GM18951 (cell line): ENCODE data around the gene ARL5A.

Source experiments
- POLR2A ChIP-seq: IDR thresholded peaks from 4 replicates; pipeline ENCODE4 v1.6.1; 2011; ENCODE audit warnings: mild to moderate bottlenecking; ENCODE audit not compliant: insufficient read length, insufficient read depth; ENCODE audit errors: extremely low read depth
- in situ Hi-C: fragments of 300-500 bp; cut with MboI; formaldehyde crosslinking; loops from one replicate; pipeline ENCODE4 v1.12.0; 2022; ENCODE audit warnings: low sequenced_read_pairs, mixed read lengths, inconsistent platforms; ENCODE audit not compliant: unreplicated experiment

ARL5A gene

GRCh38 chr2:151827564-151828142 lies 568 bp downstream of the ARL5A start:
- no peak for TF ChIP-seq POLR2A
- in situ Hi-C loops, result no loop called here

GRCh38 chr2:151826737-151827157 lies 1.5 kb downstream of the ARL5A start:
- TF ChIP-seq POLR2A, result no peak
- in situ Hi-C loops, result no loop called here

DNA sequence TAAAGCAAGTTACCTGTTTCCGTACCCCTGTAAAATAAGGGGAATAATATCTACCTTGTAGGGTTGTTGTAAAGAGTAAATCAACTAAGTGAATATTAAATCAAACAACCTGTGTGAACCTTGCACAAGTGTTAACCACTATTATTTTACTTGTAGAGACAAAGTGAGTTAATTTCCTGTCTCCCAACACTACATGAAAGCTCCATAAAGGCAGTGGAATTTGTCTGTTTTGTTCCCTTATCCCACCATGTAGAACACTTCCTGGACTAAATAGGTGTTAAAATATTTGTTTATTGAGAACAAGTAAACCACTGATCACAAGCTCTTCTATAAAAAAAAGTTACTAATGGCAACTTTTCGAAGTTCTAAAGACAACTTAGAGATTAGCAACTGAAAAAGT lies 3.3 kb downstream of the ARL5A start:
- TF ChIP-seq POLR2A, result no peak
- in situ Hi-C loops, result no loop called here

DNA sequence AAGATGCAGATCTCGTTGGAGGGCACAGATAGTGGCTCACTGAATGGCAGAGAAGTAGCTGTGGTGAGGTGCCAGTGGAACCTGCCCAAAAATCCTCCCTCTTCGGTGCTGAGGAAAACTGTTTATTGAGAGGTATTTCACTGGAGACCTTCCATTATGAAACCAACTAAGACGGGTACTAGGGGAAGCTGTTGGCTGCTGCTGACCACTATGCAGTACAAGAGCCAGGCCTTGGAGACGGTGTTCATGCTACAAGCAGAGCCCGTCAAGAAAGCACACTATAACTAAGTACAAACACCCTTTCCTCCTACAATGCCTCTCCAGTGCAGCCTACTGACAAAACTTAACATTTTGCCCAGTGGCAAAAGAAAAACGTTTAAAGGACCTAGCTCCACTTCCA lies 4.6 kb downstream of the ARL5A start:
- no peak for TF ChIP-seq POLR2A
- in situ Hi-C loops, result no loop called here

GRCh38 chr2:151819920-151820319 lies 8.3 kb downstream of the ARL5A start:
- in situ Hi-C loops, result no loop called here

GRCh38 chr2:151817929-151818328 lies 10.3 kb downstream of the ARL5A start:
- no peak for TF ChIP-seq POLR2A
- in situ Hi-C loops, result no loop called here

More at GRCh38 chr2:151819920-151820319, 8.3 kb downstream of the ARL5A start:
- no peak for TF ChIP-seq POLR2A

DNA sequence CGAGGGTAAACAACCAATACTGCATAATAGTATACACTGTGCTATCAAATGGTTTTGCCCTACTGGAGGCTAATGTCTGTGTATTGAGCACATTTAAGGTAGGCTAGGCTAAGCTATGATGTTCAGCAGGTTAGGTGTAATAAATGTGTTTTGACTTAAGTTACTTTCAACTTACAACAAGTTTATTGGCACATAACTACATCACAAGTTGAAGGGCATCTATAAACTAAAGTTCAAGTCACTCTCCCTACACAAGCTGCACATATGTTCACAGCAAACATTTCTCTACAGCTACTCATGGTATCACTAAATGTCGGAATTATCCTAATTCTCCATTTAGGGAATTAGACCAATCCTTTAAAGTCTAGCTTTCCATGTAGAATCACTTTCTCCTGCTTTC lies 11.4 kb downstream of the ARL5A start:
- in situ Hi-C loops, result no loop called here
- TF ChIP-seq POLR2A, result no peak

DNA sequence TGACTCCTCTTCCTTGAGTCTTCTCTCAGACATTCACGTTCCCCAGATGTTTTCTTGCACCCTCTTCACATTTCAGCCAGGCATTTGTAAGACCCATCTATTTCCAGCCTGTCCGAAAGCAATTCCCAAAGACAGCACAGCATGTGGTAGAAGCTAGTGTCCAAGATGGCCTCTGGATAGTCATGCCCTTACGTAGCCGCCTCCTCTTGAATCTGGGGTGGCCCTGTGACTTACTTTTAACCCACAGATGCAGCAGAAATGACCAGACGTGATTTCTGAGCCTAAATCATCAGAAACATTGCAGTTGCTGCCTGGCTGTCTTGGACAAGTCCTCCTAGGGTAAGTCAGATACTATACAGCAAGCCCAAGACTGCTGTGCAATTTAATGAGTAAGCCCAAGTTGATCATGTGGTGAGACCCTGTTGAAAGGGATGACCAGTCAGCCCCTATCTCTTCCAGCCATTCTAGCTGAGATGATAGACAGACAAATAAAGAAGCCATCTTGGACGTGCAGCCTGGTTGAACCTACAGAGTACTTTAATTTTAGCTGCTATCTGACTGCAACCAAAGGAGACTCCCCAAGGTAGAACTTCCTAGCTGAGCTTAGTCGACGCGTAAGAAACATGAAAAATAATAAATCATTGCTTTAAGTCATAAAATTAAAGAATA lies 12.3 kb downstream of the ARL5A start:
- TF ChIP-seq POLR2A, result no peak
- in situ Hi-C loops, result no loop called here

- no peak for TF ChIP-seq POLR2A
- in situ Hi-C loops, result no loop called here
These were observed 17.7 kb downstream of the ARL5A start for GRCh38 chr2:151810489-151810888.

- TF ChIP-seq POLR2A, result no peak
- in situ Hi-C loops, result no loop called here
These were observed 19.2 kb downstream of the ARL5A start for GRCh38 chr2:151809073-151809383.

DNA sequence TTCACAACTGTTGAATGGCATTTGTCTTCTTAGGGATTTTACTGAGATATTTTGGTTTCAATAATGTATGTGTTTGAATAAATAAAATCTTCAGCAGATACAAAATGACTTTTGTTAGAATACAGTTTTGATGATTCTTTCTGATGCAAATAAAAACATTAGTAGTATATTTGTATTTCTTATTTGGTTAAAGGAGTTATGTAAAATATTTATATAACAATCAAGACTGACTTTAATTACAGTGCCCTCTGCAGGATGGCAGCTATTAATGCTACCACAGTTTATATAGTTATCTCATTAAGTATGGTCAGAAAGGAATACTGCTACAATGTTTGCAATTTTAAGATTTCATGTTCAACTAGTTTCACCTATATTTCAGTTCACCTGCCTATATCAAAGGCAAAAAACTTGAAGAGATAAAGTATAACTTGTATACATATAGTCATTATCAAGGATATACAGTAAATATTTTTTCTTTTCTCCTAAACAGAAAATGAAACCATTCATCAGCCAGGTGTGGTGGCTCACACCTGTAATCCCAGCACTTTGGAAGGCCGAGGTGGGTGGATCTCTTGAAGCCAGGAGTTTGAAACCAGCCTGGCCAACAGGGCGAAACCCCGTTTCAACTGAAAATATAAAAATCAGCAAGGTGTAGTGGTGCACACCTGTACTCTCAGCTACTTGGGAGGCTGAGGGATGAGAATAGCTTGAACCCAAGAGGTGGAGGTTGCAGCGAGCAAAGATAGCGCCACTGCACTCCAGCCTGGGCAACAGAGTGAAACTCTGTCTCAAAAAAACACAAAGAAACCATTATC lies 19.8 kb downstream of the ARL5A start:
- TF ChIP-seq POLR2A, result no peak
- in situ Hi-C loops, result no loop called here

- in situ Hi-C loops, result no loop called here
- no peak for TF ChIP-seq POLR2A
These were observed 22.3 kb downstream of the ARL5A start for GRCh38 chr2:151805961-151806360.

- in situ Hi-C loops, result no loop called here
- TF ChIP-seq POLR2A, result no peak
These were observed 22.9 kb downstream of the ARL5A start for GRCh38 chr2:151805343-151805742.

GRCh38 chr2:151803811-151804210 lies 24.4 kb downstream of the ARL5A start:
- TF ChIP-seq POLR2A, result no peak
- in situ Hi-C loops, result no loop called here
